ENCODE data around the gene TNFRSF17.

The TNFRSF17 gene

GRCh38 chr16:12002447-12003006 lies 37.5 kb downstream of the TNFRSF17 start:
- Histone ChIP-seq H3K36me3 (ENCODE audit: control insufficient read depth in 1 of 2, insufficient read depth in 2 of 2, low read length in 2 of 2) (peaks cover 0 to 16% of the 10 kb centered on the region in 2 donors), H3K4me1 (ENCODE audit: control insufficient read depth in 1 of 2, insufficient read depth in 2 of 2, low read length in 2 of 2) (no peaks in the 10 kb centered on the region), H3K9ac (ENCODE audit: low read depth in 1 of 2, low read length in 2 of 2) (no peak overlapping the region), H3K27ac (ENCODE audit: low read depth, low read length) (no peak overlapping the region), H3K9me3 (ENCODE audit: control insufficient read depth in 1 of 2, low read length in 2 of 2) (no peaks in the 10 kb centered on the region), H3K4me3 (ENCODE audit: low read depth in 1 of 2, low read length in 2 of 2) (no peak overlapping the region), H3K27me3 (ENCODE audit: control insufficient read depth in 1 of 2, insufficient read depth in 2 of 2, low read length in 2 of 2) (no peaks in the 10 kb centered on the region)

DNA sequence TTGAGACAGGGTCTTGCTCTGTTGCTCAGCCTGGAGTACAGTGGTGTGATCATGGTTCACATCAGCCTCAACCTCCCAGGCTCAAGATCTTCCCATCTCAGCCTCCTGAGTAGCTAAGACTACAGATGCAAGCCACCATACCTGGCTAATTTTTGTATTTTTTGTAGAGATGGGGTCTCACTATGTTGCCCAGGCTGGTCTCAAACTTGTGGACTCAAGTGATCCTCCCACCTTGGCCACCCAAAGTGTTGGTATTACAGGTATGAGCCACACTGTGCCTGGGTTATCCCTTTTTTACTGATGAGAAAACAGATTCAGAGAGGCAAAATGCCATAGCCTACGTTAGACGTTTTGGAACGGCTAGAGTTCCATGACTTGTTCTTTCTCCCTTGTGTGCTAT lies 41.6 kb downstream of the TNFRSF17 start:
- H3K36me3 ChIP-seq (ENCODE audit: control insufficient read depth in 1 of 2, insufficient read depth in 2 of 2, low read length in 2 of 2) = peaks cover 0 to 9% of the 10 kb centered on the region in 2 donors
- H3K9ac ChIP-seq (ENCODE audit: low read depth in 1 of 2, low read length in 2 of 2) = no peak overlapping the region
- no peaks in the 10 kb centered on the region for H3K27me3 ChIP-seq (ENCODE audit: control insufficient read depth in 1 of 2, insufficient read depth in 2 of 2, low read length in 2 of 2)
- H3K4me1 ChIP-seq (ENCODE audit: control insufficient read depth in 1 of 2, insufficient read depth in 2 of 2, low read length in 2 of 2) = no peaks in the 10 kb centered on the region
- no peak overlapping the region for H3K4me3 ChIP-seq (ENCODE audit: low read depth in 1 of 2, low read length in 2 of 2)
- no peak overlapping the region for H3K27ac ChIP-seq (ENCODE audit: low read depth, low read length)
- no peaks in the 10 kb centered on the region for H3K9me3 ChIP-seq (ENCODE audit: control insufficient read depth in 1 of 2, low read length in 2 of 2)

DNA sequence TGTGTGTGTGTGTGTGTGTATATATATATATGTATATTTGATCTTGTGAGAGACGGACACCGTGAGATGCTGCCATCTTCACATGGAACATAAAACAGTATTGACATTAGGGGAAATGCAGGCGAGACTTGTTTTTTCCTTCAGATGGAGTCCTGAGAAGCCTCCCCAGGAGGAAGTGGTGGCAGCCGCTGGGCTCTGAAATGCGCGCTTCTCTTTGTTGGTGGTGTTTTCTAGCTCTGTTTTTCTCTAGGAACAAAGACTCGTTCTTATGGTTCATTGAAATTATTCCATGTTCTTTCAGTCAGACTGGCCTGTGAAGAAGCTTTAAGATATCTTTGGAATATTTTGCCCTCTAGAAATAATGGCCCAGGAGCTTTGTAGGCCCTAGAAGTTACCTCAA lies 44.5 kb downstream of the TNFRSF17 start:
- Histone ChIP-seq H3K27ac (ENCODE audit: low read depth, low read length) (no peak overlapping the region), H3K36me3 (ENCODE audit: control insufficient read depth in 1 of 2, insufficient read depth in 2 of 2, low read length in 2 of 2) (no peaks in the 10 kb centered on the region), H3K4me1 (ENCODE audit: control insufficient read depth in 1 of 2, insufficient read depth in 2 of 2, low read length in 2 of 2) (no peaks in the 10 kb centered on the region), H3K9ac (ENCODE audit: low read depth in 1 of 2, low read length in 2 of 2) (no peak overlapping the region), H3K27me3 (ENCODE audit: control insufficient read depth in 1 of 2, insufficient read depth in 2 of 2, low read length in 2 of 2) (no peaks in the 10 kb centered on the region), H3K9me3 (ENCODE audit: control insufficient read depth in 1 of 2, low read length in 2 of 2) (no peaks in the 10 kb centered on the region), H3K4me3 (ENCODE audit: low read depth in 1 of 2, low read length in 2 of 2) (no peak overlapping the region)

DNA sequence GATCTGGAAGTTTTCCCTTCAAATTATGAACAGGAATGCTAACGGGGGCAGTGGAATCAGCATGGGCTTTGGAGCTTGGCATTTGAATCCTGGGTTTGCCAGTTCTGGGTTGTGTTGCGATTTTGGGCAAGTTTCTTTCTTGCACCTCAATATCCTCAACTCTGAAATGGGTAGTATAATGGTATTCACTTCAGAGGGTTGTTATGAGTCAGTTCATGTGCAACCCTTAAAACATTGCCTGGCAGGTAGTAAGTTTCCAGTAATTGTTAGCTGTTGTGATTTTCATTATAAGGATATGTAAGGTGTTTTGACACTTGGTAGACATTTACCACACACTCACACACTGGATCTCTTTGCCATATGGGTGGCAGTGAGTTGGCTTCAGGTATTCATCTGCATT lies 44.9 kb downstream of the TNFRSF17 start:
- H3K4me3 ChIP-seq (ENCODE audit: low read depth in 1 of 2, low read length in 2 of 2) = no peak overlapping the region
- no peak overlapping the region for H3K27ac ChIP-seq (ENCODE audit: low read depth, low read length)
- H3K4me1 ChIP-seq (ENCODE audit: control insufficient read depth in 1 of 2, insufficient read depth in 2 of 2, low read length in 2 of 2) = no peaks in the 10 kb centered on the region

DNA sequence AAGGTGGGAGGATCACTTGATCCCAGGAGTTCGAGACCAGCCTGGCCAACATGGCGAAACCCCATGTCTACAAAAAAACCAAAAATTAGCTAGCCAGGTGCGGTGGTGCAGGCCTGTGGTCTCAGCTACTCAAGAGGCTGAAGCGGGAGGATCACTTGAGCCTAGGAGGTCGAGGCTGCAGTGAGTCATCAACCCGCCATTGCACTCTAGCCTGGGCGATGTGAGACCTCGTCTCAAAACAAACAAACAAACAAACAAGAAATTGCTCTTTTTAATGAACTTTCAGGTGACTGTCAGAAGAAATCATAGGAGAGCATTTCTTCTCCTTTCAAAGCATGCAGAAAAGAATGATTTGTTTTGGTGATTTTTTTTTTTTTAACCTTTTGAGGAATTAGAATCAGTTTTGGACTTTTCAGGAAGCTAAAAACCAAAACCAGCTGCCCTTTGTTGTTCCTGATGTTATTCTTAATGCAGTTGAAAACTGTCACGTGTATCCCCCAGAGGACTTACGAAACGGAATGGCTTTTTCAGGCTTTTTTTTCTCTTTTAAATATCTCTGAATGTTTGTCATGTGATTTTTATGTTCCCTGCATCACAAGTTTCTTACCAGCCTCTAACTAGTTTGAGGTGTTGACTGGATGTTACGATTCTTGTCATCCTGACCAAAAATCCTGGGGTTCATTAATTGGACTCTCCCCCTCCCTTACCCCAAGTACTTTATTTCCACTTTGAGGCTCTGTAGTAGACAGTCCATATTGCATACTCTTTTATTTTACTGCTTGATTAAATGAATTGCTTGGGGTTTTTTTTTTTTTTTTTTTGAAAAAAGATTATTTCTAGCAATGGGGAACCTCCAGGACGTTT lies 45.6 kb downstream of the TNFRSF17 start:
- Histone ChIP-seq H3K4me3 (ENCODE audit: low read depth in 1 of 2, low read length in 2 of 2) (no peak overlapping the region), H3K36me3 (ENCODE audit: control insufficient read depth in 1 of 2, insufficient read depth in 2 of 2, low read length in 2 of 2) (no peaks in the 10 kb centered on the region), H3K9ac (ENCODE audit: low read depth in 1 of 2, low read length in 2 of 2) (no peak overlapping the region), H3K27me3 (ENCODE audit: control insufficient read depth in 1 of 2, insufficient read depth in 2 of 2, low read length in 2 of 2) (no peaks in the 10 kb centered on the region), H3K4me1 (ENCODE audit: control insufficient read depth in 1 of 2, insufficient read depth in 2 of 2, low read length in 2 of 2) (no peaks in the 10 kb centered on the region), H3K9me3 (ENCODE audit: control insufficient read depth in 1 of 2, low read length in 2 of 2) (no peaks in the 10 kb centered on the region), H3K27ac (ENCODE audit: low read depth, low read length) (no peak overlapping the region)

More for the DNA sequence above, 44.9 kb downstream of the TNFRSF17 start:
- H3K36me3 ChIP-seq (ENCODE audit: control insufficient read depth in 1 of 2, insufficient read depth in 2 of 2, low read length in 2 of 2) = no peaks in the 10 kb centered on the region
- H3K9ac ChIP-seq (ENCODE audit: low read depth in 1 of 2, low read length in 2 of 2) = no peak overlapping the region
- H3K9me3 ChIP-seq (ENCODE audit: control insufficient read depth in 1 of 2, low read length in 2 of 2) = no peaks in the 10 kb centered on the region
- H3K27me3 ChIP-seq (ENCODE audit: control insufficient read depth in 1 of 2, insufficient read depth in 2 of 2, low read length in 2 of 2) = no peaks in the 10 kb centered on the region

DNA sequence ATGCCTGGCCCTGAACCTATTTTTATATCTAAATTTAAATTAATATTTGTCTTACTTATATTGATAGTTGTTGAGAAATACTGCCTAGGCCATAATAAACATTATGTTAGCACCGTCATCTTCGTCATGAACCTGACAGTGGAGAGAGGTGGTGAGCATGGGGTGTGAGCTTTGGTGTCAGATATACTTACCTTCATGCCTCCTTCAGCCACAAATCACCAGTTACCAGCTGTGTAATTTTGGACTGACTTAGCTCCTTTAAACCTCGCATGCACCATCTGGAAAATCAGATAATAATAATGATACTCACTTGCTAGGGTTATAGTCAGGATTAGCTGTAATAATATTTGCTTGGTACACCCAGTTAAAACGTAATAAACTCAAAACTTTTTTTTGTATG lies 46.6 kb downstream of the TNFRSF17 start:
- H3K27me3 ChIP-seq (ENCODE audit: control insufficient read depth in 1 of 2, insufficient read depth in 2 of 2, low read length in 2 of 2) = no peaks in the 10 kb centered on the region
- H3K9me3 ChIP-seq (ENCODE audit: control insufficient read depth in 1 of 2, low read length in 2 of 2) = no peaks in the 10 kb centered on the region
- H3K9ac ChIP-seq (ENCODE audit: low read depth in 1 of 2, low read length in 2 of 2) = no peak overlapping the region
- H3K4me3 ChIP-seq (ENCODE audit: low read depth in 1 of 2, low read length in 2 of 2) = no peak overlapping the region
- no peaks in the 10 kb centered on the region for H3K36me3 ChIP-seq (ENCODE audit: control insufficient read depth in 1 of 2, insufficient read depth in 2 of 2, low read length in 2 of 2)
- H3K4me1 ChIP-seq (ENCODE audit: control insufficient read depth in 1 of 2, insufficient read depth in 2 of 2, low read length in 2 of 2) = no peaks in the 10 kb centered on the region
- no peak overlapping the region for H3K27ac ChIP-seq (ENCODE audit: low read depth, low read length)

DNA sequence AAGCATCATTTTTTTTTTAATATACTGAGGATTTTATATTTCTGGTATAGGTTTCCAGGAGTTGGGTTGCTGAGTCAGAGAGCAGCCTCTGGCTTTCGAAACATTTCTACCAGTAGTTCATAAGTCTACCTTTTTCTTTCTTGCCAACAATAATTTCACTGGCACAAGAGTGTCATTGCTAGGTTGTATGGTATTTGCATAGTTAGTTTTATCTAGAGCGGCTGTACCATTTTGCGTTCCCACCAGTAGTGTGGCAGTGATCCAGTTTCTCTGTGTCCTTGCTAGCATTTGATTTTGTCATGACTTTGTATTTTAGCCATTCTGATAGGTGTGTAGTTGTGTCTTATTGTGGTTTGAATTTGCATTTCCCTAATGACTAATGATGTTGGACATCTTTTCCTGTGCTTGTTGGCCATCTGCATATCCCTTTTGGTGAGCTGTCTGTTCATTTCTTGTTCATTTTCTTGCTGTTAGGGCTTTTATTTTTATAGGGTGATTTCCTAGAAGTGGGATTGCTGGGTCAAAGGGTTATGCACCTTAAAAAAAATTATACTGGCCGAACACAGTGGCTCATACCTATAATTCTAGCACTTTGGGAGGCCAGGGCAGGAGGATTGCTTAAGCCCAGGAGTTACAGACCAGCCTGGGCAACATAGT lies 51.4 kb downstream of the TNFRSF17 start:
- Histone ChIP-seq H3K9ac (ENCODE audit: low read depth in 1 of 2, low read length in 2 of 2) (no peak overlapping the region), H3K4me1 (ENCODE audit: control insufficient read depth in 1 of 2, insufficient read depth in 2 of 2, low read length in 2 of 2) (no peaks in the 10 kb centered on the region), H3K27ac (ENCODE audit: low read depth, low read length) (no peak overlapping the region), H3K9me3 (ENCODE audit: control insufficient read depth in 1 of 2, low read length in 2 of 2) (no peaks in the 10 kb centered on the region), H3K27me3 (ENCODE audit: control insufficient read depth in 1 of 2, insufficient read depth in 2 of 2, low read length in 2 of 2) (no peaks in the 10 kb centered on the region), H3K36me3 (ENCODE audit: control insufficient read depth in 1 of 2, insufficient read depth in 2 of 2, low read length in 2 of 2) (no peaks in the 10 kb centered on the region), H3K4me3 (ENCODE audit: low read depth in 1 of 2, low read length in 2 of 2) (no peak overlapping the region)

DNA sequence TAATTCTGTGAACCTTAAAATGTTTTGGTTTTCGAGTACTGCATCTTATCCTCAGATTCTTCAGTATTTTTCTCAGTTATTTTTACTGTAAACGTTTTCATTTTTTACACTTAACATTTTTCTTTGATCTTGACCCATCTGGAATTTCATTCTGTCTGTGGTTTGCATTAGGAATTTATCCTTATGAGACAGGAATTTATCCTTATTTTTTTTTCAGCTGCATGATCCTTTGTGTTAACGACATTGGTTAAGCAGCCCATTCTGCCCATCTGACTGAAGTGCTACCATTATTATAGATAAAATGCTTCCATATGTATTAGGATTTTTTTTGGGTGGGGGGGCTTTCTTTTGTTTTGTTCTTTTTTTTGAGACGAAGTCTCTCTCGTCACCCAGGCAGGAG lies 52.5 kb downstream of the TNFRSF17 start:
- Histone ChIP-seq H3K27ac (ENCODE audit: low read depth, low read length) (no peak overlapping the region), H3K4me3 (ENCODE audit: low read depth in 1 of 2, low read length in 2 of 2) (no peak overlapping the region), H3K36me3 (ENCODE audit: control insufficient read depth in 1 of 2, insufficient read depth in 2 of 2, low read length in 2 of 2) (no peaks in the 10 kb centered on the region), H3K4me1 (ENCODE audit: control insufficient read depth in 1 of 2, insufficient read depth in 2 of 2, low read length in 2 of 2) (no peaks in the 10 kb centered on the region), H3K27me3 (ENCODE audit: control insufficient read depth in 1 of 2, insufficient read depth in 2 of 2, low read length in 2 of 2) (no peaks in the 10 kb centered on the region), H3K9me3 (ENCODE audit: control insufficient read depth in 1 of 2, low read length in 2 of 2) (no peaks in the 10 kb centered on the region), H3K9ac (ENCODE audit: low read depth in 1 of 2, low read length in 2 of 2) (no peak overlapping the region)
